ENCODE data around the gene GLI3.

GRCh38 chr7:41992881-41993867 is 243.8 kb downstream of the GLI3 start:
- TF ChIP-seq POLR2A (IDR thresholded peaks at IDR 0.05) (no peak), CTCF (IDR thresholded peaks at IDR 0.05) (no peak)

All from adrenal gland (tissue), 5 donors.